Activated CD8-positive, alpha-beta T cell treated with anti-CD3 and anti-CD28 coated beads for 36 hours (primary cell): ENCODE data around the gene MAGI3. TPM values are rescaled to one million over a fixed set of nuclear protein-coding genes. Genes with fewer than 3 reads are reported as not detected.

Experiments
- ATAC-seq: fragments of 200-7000 bp; cut with Tn5 transposase; one replicate; pipeline ENCODE4 v1.10.0; 2021; ENCODE audit warnings: mild to moderate bottlenecking, moderate library complexity
- CTCF ChIA-PET: fragments of 350-600 bp; sonication (Branson Sonifier 250); formaldehyde crosslinking; loops from one replicate; lab custom pipeline; 2021; ENCODE audit warnings: antibody characterized with exemption; lab: Charles Lee
- POLR2A ChIA-PET: fragments of 350-600 bp; sonication (Branson Sonifier 250); formaldehyde crosslinking; loops from one replicate; lab custom pipeline; 2021; ENCODE audit warnings: antibody characterized with exemption; lab: Charles Lee
- DNase-seq: peaks from one replicate; pipeline ENCODE4 v3.0.0-alpha.2; 2020
- H3K27ac Mint-ChIP-seq: one replicate; pipeline ENCODE4 v1.8.0; 2021; ENCODE audit warnings: mild to moderate bottlenecking, mixed read lengths
- H3K27me3 Mint-ChIP-seq: one replicate; pipeline ENCODE4 v1.8.0; 2021; ENCODE audit warnings: mixed read lengths
- H3K36me3 Mint-ChIP-seq: one replicate; pipeline ENCODE4 v1.8.0; 2021; ENCODE audit warnings: low read depth, mixed read lengths
- H3K4me1 Mint-ChIP-seq: one replicate; pipeline ENCODE4 v1.8.0; 2021; ENCODE audit warnings: low read depth, mixed read lengths
- H3K4me3 Mint-ChIP-seq: one replicate; pipeline ENCODE4 v1.8.0; 2021; ENCODE audit warnings: mild to moderate bottlenecking, moderate library complexity, mixed read lengths
- H3K9me3 Mint-ChIP-seq: one replicate; pipeline ENCODE4 v1.8.0; 2021; ENCODE audit warnings: mixed read lengths
- CTCF ChIP-seq: fragments of 200-600 bp; IDR thresholded peaks from one replicate; pipeline ENCODE4 v1.8.0; 2022; ENCODE audit warnings: antibody characterized with exemption, mild to moderate bottlenecking
- intact Hi-C: fragments of 100-400 bp; cut with micrococcal nuclease; formaldehyde crosslinking; loops from one replicate; pipeline ENCODE4 v1.10.0; 2022
- total RNA-seq, 2 experiments: library from RNA; stranded (reverse); gene quantifications; one replicate each; pipeline ENCODE4 v1.2.3, GENCODE V29; 2021

The MAGI3 gene
- total RNA-seq, 2 experiments from 2014 or later, result 2.5 to 3.1 TPM

GRCh38 chr1:113545210-113545609 is 154.9 kb downstream of the MAGI3 start:
- ATAC-seq (no peak), DNase-seq (no peak)
- Mint-ChIP-seq H3K27me3 (no peaks in the 10 kb centered on the region), H3K36me3 (no peaks in the 10 kb centered on the region), H3K27ac (no peak overlapping the region), H3K4me1 (no peaks in the 10 kb centered on the region), H3K9me3 (no peaks in the 10 kb centered on the region), H3K4me3 (no peak overlapping the region)
- TF ChIP-seq CTCF, result no peak
- POLR2A ChIA-PET, result no interaction called here
- CTCF ChIA-PET, result no interaction called here
- intact Hi-C loops, result no loop called here

- POLR2A ChIA-PET, result no interaction called here
Measured at GRCh38 chr1:113545626-113546025, 155.3 kb downstream of the MAGI3 start.

GRCh38 chr1:113551728-113552127 is 161.4 kb downstream of the MAGI3 start:
- H3K36me3 Mint-ChIP-seq, result no peaks in the 10 kb centered on the region
- CTCF ChIA-PET, result no interaction called here
- no peak overlapping the region for H3K27ac Mint-ChIP-seq
- H3K27me3 Mint-ChIP-seq, result no peaks in the 10 kb centered on the region
- H3K4me3 Mint-ChIP-seq, result no peak overlapping the region
- ATAC-seq (no peak), DNase-seq (no peak)
- no peaks in the 10 kb centered on the region for H3K9me3 Mint-ChIP-seq
- no peaks in the 10 kb centered on the region for H3K4me1 Mint-ChIP-seq
- no peak for TF ChIP-seq CTCF
- POLR2A ChIA-PET, result no interaction called here
- intact Hi-C loops, result no loop called here

More at GRCh38 chr1:113545626-113546025, 155.3 kb downstream of the MAGI3 start:
- intact Hi-C loops, result no loop called here
- no peak for TF ChIP-seq CTCF
- Mint-ChIP-seq H3K36me3 (no peaks in the 10 kb centered on the region), H3K27ac (no peak overlapping the region), H3K4me3 (no peak overlapping the region), H3K27me3 (no peaks in the 10 kb centered on the region), H3K9me3 (no peaks in the 10 kb centered on the region), H3K4me1 (no peaks in the 10 kb centered on the region)
- CTCF ChIA-PET, result no interaction called here
- DNase-seq, result no peak
- no peak for ATAC-seq

- DNase-seq, result no peak
- ChIA-PET CTCF (interaction anchor here (1.1 kb wide), 1 partner anchor 15 kb away, joined by 3 read pairs; no protein-coding TSS in a partner anchor), POLR2A (no interaction called here)
Measured at GRCh38 chr1:113552244-113552643, 161.9 kb downstream of the MAGI3 start.

GRCh38 chr1:113557187-113557586 is 166.9 kb downstream of the MAGI3 start:
- ChIA-PET POLR2A (interaction anchor here (0.5 kb wide), 1 partner anchor 1282 kb away, joined by 3 read pairs; no protein-coding TSS in a partner anchor), CTCF (no interaction called here)
- Mint-ChIP-seq H3K36me3 (peaks cover 6% of the 10 kb centered on the region), H3K9me3 (peaks cover 24% of the 10 kb centered on the region), H3K27ac (no peak overlapping the region), H3K27me3 (peaks cover 5% of the 10 kb centered on the region), H3K4me1 (no peaks in the 10 kb centered on the region), H3K4me3 (no peak overlapping the region)
- TF ChIP-seq CTCF, result no peak
- intact Hi-C loops, result no loop called here
- ATAC-seq (no peak), DNase-seq (no peak)

More at GRCh38 chr1:113552244-113552643, 161.9 kb downstream of the MAGI3 start:
- Mint-ChIP-seq H3K4me3 (no peak overlapping the region), H3K27ac (no peak overlapping the region), H3K27me3 (no peaks in the 10 kb centered on the region), H3K9me3 (no peaks in the 10 kb centered on the region), H3K36me3 (no peaks in the 10 kb centered on the region), H3K4me1 (no peaks in the 10 kb centered on the region)
- intact Hi-C loops, result no loop called here
- ATAC-seq, result no peak
- no peak for TF ChIP-seq CTCF
